ENCODE results near the gene E2F8. TPM values are rescaled to one million over a fixed set of nuclear protein-coding genes. Genes with fewer than 3 reads are reported as not detected.

E2F8 gene
- total and polyA plus RNA-seq, 10 of the 15 experiments (the other 5 are each of a cell fraction or from before 2014, with no cell fraction given) = 8.8 to 28.1 (median 18.5) TPM

- TF ChIP-seq CEBPZ (IDR thresholded peaks at IDR 0.05; ENCODE audit: low read depth, low read length) (no peak), SKIL (IDR thresholded peaks at IDR 0.05; ENCODE audit: low read depth, poor library complexity, severe bottlenecking) (no peak), SMC3 (IDR thresholded peaks at IDR 0.05; ENCODE audit: borderline replicate concordance, low read length) (peak; percentile 79), TCF12 (IDR thresholded peaks at IDR 0.05; ENCODE audit: low read depth, low read length) (no peak), CTCF (IDR thresholded peaks at IDR 0.05 in 2 of 3, conservative IDR thresholded peaks at IDR 0.05 in 1 of 3; ENCODE audit: control insufficient read depth in 2 of 3, extremely low read depth in 1 of 3, insufficient read depth in 1 of 3, low read depth in 3 of 3, low read length in 3 of 3) (peak; percentile 90 to 96 (median 93)), BCL11A (IDR thresholded peaks at IDR 0.05; ENCODE audit: low read depth, low read length) (no peak), ASH2L (IDR thresholded peaks at IDR 0.05; ENCODE audit: borderline replicate concordance, low read depth) (no peak)
Measured at GRCh38 chr11:19259487-19260345, 19.0 kb upstream of the E2F8 start (continued).
